HG03558 (cell line): ENCODE data around the gene PRMT7.

Experiments used
- ATAC-seq: cut with Tn5 transposase; IDR thresholded peaks from one replicate; pipeline ENCODE4 v1.9.1; 2021; ENCODE audit warnings: moderate number of reproducible peaks; ENCODE audit not compliant: unreplicated experiment; ENCODE audit errors: extremely low read depth

Gene PRMT7

GRCh38 chr16:68373528-68374245 is 62.9 kb downstream of the PRMT7 start:
- ATAC-seq: no peak

GRCh38 chr16:68374246-68374805 is 63.5 kb downstream of the PRMT7 start:
- no peak for ATAC-seq

- no peak for ATAC-seq
These were observed 64.3 kb downstream of the PRMT7 start for GRCh38 chr16:68374961-68375660.

GRCh38 chr16:68375801-68376536 is 65.2 kb downstream of the PRMT7 start:
- ATAC-seq: no peak

GRCh38 chr16:68376590-68376989 is 65.8 kb downstream of the PRMT7 start:
- no peak for ATAC-seq

GRCh38 chr16:68377221-68377620 is 66.4 kb downstream of the PRMT7 start:
- ATAC-seq: no peak

- no peak for ATAC-seq
These were observed 67.0 kb downstream of the PRMT7 start for GRCh38 chr16:68377667-68378393.

GRCh38 chr16:68378436-68379415 is 67.9 kb downstream of the PRMT7 start:
- no peak for ATAC-seq

- ATAC-seq: no peak
These were observed 68.9 kb downstream of the PRMT7 start for GRCh38 chr16:68379472-68380347.

GRCh38 chr16:68380348-68380670 is 69.5 kb downstream of the PRMT7 start:
- no peak for ATAC-seq

GRCh38 chr16:68380676-68381362 is 70.0 kb downstream of the PRMT7 start:
- ATAC-seq: no peak

- no peak for ATAC-seq
These were observed 70.5 kb downstream of the PRMT7 start for GRCh38 chr16:68381363-68381724.

GRCh38 chr16:68382296-68382718 is 71.5 kb downstream of the PRMT7 start:
- no peak for ATAC-seq

GRCh38 chr16:68383858-68384257 is 73.0 kb downstream of the PRMT7 start:
- ATAC-seq: no peak

GRCh38 chr16:68384288-68385161 is 73.7 kb downstream of the PRMT7 start:
- ATAC-seq: no peak

- ATAC-seq: no peak
These were observed 74.6 kb downstream of the PRMT7 start for GRCh38 chr16:68385371-68385770.

- no peak for ATAC-seq
These were observed 75.8 kb downstream of the PRMT7 start for GRCh38 chr16:68386628-68387027.
